ENCODE results near the gene CCDC124.
"Not testable (repeated sequence)": the region's sequence is repeated elsewhere in the genome, so short reads cannot be mapped to it uniquely, and the experiment has no call there.

CCDC124 gene

GRCh38 chr19:17902701-17903100 lies 30.1 kb upstream of the CCDC124 start:
- peak; percentile 28 for DNase-seq (ENCODE audit: low read depth)
- TF ChIP-seq CTCF (IDR thresholded peaks at IDR 0.05; ENCODE audit: low read length, missing control alignments) = no peak
- H3K4me3 ChIP-seq (replicated peaks; ENCODE audit: low read depth, low read length) = no peak overlapping the region

- H3K4me3 ChIP-seq (replicated peaks; ENCODE audit: low read depth, low read length) = no peak overlapping the region
- TF ChIP-seq CTCF (IDR thresholded peaks at IDR 0.05; ENCODE audit: low read length, missing control alignments) = no peak
- DNase-seq (ENCODE audit: low read depth) = no peak
Observed at GRCh38 chr19:17908244-17908643, 24.6 kb upstream of the CCDC124 start.

- no peak overlapping the region for H3K4me3 ChIP-seq (replicated peaks; ENCODE audit: low read depth, low read length)
- TF ChIP-seq CTCF (IDR thresholded peaks at IDR 0.05; ENCODE audit: low read length, missing control alignments) = no peak
- DNase-seq (ENCODE audit: low read depth) = no peak
Observed at GRCh38 chr19:17909003-17909732, 23.6 kb upstream of the CCDC124 start.

- no peak for TF ChIP-seq CTCF (IDR thresholded peaks at IDR 0.05; ENCODE audit: low read length, missing control alignments)
- no peak overlapping the region for H3K4me3 ChIP-seq (replicated peaks; ENCODE audit: low read depth, low read length)
- no peak for DNase-seq (ENCODE audit: low read depth)
Observed at GRCh38 chr19:17910791-17911360, 21.9 kb upstream of the CCDC124 start.

GRCh38 chr19:17915940-17916593 lies 16.7 kb upstream of the CCDC124 start:
- no peak for TF ChIP-seq CTCF (IDR thresholded peaks at IDR 0.05; ENCODE audit: low read length, missing control alignments)
- DNase-seq (ENCODE audit: low read depth) = no peak
- H3K4me3 ChIP-seq (replicated peaks; ENCODE audit: low read depth, low read length) = no peak overlapping the region

GRCh38 chr19:17918151-17918550 lies 14.7 kb upstream of the CCDC124 start:
- not testable (repeated sequence) for DNase-seq (ENCODE audit: low read depth)

GRCh38 chr19:17919122-17919521 lies 13.7 kb upstream of the CCDC124 start:
- not testable (repeated sequence) for H3K4me3 ChIP-seq (replicated peaks; ENCODE audit: low read depth, low read length); DNase-seq (ENCODE audit: low read depth)

More at GRCh38 chr19:17918151-17918550, 14.7 kb upstream of the CCDC124 start:
- not testable (repeated sequence) for H3K4me3 ChIP-seq (replicated peaks; ENCODE audit: low read depth, low read length)

- TF ChIP-seq CTCF (IDR thresholded peaks at IDR 0.05; ENCODE audit: low read length, missing control alignments) = no peak
- H3K4me3 ChIP-seq (replicated peaks; ENCODE audit: low read depth, low read length) = no peak overlapping the region
- DNase-seq (ENCODE audit: low read depth) = no peak
Observed at GRCh38 chr19:17920527-17920926, 12.3 kb upstream of the CCDC124 start.

Data from fibroblast of pulmonary artery (primary cell).